ENCODE data around the gene UBA1.

UBA1 gene

DNA sequence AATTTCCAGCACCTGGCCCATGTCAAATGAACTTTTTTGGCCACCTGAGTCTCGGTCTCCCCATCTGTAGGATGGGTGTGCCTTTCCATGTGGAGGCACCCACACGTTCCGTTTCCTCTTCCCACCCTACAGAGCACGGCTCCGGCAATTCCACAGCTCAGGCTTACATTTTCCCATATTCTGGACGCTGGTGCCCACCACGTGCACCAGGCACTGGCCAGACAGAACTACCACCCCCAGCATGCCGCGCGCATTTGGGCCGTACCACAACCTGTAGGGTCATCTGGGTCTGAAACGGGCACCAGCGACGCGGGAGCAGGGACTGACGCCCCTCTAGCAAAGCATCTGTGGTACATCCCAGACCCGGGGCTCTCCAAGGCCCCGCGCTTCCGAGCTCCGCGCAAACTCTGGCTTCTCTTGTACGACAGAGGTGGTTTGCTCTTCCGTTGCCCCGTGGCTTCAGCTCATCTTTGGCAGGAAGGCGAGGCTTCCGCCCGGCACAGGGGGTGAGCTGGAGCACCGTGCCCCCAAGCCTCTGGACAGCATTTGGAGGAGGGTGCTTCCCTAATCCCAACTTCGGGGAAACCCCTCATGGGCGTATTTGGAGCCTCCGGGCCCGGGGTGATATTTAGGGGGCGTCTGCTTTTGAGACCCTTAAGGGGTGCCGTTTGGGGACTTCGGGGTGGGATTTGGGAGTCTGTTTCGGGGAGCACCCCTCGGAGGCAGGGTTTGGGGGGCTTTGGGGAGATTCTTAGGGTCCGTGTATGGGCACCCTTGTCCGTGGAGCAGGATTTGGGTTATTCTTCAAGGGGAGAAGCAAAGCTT is 3.0 kb upstream of the UBA1 start:
- DNase-seq: peak; percentile 80

DNA sequence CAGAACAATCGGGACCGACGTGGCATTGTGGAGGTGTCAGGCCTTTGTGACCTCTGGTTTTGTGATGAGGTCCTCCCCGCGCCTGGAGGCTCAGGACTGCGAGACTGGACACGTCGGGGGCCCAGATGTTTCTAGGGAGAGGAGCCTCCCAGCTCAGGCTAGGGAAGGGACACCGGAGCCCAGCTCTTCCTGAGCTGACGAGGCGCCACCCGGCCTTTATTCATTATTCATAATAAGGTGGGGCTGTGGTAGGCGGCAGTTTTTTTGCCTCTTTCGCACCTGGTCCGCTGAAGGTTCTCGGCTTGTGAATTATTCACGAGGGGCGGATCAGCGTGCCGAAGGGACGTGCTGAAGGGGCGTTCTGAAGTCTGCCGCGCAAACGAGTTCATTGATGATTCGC is 2.3 kb upstream of the UBA1 start:
- DNase-seq: peak; percentile 7

GRCh38 chrX:47191806-47192401 is 1.7 kb upstream of the UBA1 start:
- DNase-seq: no peak

GRCh38 chrX:47194194-47194787 is 662 bp downstream of the UBA1 start:
- DNase-seq: no peak

GRCh38 chrX:47196098-47196497 is 2.5 kb downstream of the UBA1 start:
- no peak for DNase-seq

- DNase-seq: no peak
Measured at GRCh38 chrX:47197526-47197925, 3.9 kb downstream of the UBA1 start.

- no peak for DNase-seq
Measured at GRCh38 chrX:47198026-47198686, 4.5 kb downstream of the UBA1 start.

GRCh38 chrX:47198687-47199080 is 5.1 kb downstream of the UBA1 start:
- no peak for DNase-seq

DNA sequence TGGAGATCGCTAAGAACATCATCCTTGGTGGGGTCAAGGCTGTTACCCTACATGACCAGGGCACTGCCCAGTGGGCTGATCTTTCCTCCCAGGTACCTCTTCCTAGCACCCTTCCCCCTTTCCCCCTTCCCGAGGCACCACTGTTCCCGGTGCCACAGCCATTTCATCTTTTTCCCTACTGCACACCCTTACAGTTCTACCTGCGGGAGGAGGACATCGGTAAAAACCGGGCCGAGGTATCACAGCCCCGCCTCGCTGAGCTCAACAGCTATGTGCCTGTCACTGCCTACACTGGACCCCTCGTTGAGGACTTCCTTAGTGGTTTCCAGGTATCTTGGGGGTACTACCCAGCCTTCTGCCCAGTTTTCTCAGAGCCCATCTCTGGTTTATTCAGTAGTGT is 5.7 kb downstream of the UBA1 start:
- no peak for DNase-seq

DNA sequence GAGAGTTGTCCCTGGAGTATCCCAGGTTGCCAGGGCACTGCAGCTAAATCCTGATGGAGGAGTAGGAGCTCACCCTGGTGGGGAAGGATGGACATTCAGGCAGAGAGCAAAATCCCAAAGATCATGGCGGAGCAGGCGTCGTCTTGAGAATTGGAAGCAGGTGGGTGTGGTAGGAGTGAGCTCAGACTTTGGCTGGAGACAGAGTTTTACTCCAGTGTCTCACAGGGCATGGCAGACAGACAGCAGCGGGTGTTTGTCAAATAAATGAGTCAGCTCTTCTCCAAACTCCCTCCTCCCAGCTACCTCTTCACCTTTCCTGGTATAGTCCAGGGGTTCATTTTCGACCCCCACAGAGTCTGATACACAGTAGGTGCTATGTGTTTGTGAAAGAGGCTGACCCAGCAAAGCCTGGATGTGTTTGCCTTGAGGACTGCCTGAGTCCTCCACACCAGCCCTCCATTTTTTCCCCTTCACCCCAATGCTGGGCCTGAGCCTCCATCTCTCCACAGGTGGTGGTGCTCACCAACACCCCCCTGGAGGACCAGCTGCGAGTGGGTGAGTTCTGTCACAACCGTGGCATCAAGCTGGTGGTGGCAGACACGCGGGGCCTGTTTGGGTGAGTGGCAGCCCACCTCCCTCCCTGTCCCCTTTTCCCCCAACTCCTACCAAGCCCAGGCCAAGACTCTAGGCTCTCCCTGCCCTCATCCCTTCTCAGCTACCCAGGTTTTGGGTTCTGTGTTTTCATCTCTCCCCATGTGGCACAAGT is 6.9 kb downstream of the UBA1 start:
- no peak for DNase-seq

DNA sequence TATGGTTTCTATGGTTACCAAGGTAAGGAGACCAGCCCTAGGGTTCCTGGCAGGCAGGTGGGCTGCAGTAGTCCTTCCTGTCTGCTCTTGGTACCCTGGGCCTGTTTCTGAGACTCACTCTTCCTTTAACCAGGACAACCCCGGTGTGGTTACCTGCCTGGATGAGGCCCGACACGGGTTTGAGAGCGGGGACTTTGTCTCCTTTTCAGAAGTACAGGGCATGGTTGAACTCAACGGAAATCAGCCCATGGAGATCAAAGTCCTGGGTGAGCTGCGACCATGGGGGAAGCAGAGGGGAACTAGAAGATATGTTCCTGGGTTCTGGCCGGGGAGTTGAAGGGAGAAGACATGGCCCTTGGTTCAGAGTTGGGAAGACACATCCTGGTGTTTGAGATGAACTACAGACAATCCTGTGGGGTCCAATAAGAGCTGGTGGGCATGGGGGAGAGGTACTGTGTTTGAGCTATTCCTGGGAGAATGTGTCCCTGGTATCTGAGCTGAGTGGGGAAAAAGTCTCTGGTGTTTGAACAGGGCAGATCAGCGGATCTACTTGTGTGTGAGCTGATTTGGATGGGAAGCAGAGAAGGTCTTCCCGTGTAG is 7.8 kb downstream of the UBA1 start:
- no peak for DNase-seq

GRCh38 chrX:47202316-47202715 is 8.7 kb downstream of the UBA1 start:
- no peak for DNase-seq

- no peak for DNase-seq
Measured at GRCh38 chrX:47202877-47203276, 9.2 kb downstream of the UBA1 start.

GRCh38 chrX:47204970-47205369 is 11.3 kb downstream of the UBA1 start:
- no peak for DNase-seq

GRCh38 chrX:47206316-47206715 is 12.7 kb downstream of the UBA1 start:
- DNase-seq: no peak

DNA sequence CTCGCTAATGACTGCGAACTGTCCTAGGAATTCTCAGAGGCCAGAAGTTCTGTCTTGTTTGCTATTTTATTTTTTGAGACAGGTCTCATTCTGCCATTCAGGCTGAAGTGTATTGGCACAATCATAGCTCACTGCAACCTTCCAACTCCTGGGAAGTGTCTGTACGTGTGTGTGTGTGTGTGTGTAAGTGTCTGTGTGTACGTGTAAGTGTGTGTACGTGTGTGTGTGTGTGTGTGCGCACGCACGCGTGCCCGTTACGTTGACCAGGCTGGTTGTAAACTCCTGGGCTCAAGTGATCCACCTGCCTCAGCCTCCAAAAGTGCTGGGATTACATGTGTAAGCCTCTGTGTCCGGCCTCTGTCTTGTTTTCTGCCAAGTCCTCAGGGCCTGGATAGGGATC is 14.5 kb downstream of the UBA1 start:
- no peak for DNase-seq

DNA sequence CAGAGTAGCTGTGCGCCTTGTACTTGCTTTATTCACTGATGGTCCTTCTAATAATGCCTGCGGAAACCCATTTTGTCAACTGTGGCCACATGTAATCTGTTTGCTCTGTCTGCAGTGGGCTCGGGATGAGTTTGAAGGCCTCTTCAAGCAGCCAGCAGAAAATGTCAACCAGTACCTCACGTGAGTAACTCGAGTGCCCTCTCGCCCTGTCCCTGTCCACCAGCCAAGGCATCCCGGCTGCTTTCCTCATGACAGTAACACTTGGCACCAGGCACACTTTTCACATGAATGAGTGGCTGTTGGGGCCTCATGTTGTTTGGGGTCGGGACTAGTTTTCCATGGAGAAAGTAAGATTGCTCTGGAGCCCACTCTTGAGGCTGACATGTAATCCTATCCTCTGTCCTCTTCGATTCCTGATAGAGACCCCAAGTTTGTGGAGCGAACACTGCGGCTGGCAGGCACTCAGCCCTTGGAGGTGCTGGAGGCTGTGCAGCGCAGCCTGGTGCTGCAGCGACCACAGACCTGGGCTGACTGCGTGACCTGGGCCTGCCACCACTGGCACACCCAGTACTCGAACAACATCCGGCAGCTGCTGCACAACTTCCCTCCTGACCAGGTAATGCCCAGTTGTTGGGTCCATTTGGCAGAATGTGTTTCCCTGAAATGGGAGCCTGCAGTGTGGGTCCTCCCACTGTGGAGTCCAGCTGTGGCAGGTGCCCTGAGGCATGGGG is 16.0 kb downstream of the UBA1 start:
- DNase-seq: no peak

GRCh38 chrX:47210661-47211425 is 17.2 kb downstream of the UBA1 start:
- DNase-seq: no peak

- DNase-seq: no peak
Measured at GRCh38 chrX:47212381-47213293, 19.0 kb downstream of the UBA1 start.
